ENCODE data around the gene SLC5A5. TPM values are rescaled to one million over a fixed set of nuclear protein-coding genes. Genes with fewer than 3 reads are reported as not detected.
A peak's percentile ranks its signal among the peaks of the same experiment; 100 is the strongest.

Gene SLC5A5
- total RNA-seq, 4 donors from 2014 or later: not detected

DNA sequence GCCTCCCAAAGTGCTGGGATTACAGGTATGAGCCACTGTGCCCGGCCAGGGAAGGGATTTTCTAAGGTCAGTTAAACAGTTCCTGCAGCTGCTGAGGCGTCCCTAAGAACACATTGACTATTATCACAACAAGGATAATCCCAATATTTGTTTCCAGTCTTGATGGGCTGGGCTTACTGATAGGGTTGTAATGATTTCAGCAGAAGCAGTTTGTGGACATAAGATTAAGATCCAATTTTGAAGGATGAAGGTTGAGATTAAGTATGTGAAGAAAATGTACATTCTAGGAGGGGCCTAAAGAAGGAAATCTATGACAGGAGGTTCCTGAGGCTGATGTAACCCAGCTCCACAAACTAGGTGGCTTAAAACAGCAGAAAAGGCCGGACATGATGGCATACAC lies 50.4 kb downstream of the SLC5A5 start:
- WGBS: 72% methylated on average over 3 of the region's 3 CpGs
- TF ChIP-seq, protein P1, sequence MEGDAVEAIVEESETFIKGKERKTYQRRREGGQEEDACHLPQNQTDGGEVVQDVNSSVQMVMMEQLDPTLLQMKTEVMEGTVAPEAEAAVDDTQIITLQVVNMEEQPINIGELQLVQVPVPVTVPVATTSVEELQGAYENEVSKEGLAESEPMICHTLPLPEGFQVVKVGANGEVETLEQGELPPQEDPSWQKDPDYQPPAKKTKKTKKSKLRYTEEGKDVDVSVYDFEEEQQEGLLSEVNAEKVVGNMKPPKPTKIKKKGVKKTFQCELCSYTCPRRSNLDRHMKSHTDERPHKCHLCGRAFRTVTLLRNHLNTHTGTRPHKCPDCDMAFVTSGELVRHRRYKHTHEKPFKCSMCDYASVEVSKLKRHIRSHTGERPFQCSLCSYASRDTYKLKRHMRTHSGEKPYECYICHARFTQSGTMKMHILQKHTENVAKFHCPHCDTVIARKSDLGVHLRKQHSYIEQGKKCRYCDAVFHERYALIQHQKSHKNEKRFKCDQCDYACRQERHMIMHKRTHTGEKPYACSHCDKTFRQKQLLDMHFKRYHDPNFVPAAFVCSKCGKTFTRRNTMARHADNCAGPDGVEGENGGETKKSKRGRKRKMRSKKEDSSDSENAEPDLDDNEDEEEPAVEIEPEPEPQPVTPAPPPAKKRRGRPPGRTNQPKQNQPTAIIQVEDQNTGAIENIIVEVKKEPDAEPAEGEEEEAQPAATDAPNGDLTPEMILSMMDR (IDR thresholded peaks at IDR 0.05): no peak
- TF ChIP-seq POLR2A (IDR thresholded peaks at IDR 0.05): no peak
- TF ChIP-seq EP300 (IDR thresholded peaks at IDR 0.05): no peak
- no peak for TF ChIP-seq POLR2AphosphoS5 (IDR thresholded peaks at IDR 0.05)
- H3K4me3 ChIP-seq: no peak overlapping the region
- no peaks in the 10 kb centered on the region for H3K4me1 ChIP-seq
- H3K36me3 ChIP-seq: no peaks in the 10 kb centered on the region
- H3K9me3 ChIP-seq: no peaks in the 10 kb centered on the region
- DNase-seq (ENCODE audit: low spot score in 2 of 2): no peak
- H3K27ac ChIP-seq: no peak overlapping the region
- peaks cover 4% of the 10 kb centered on the region for H3K27me3 ChIP-seq

DNA sequence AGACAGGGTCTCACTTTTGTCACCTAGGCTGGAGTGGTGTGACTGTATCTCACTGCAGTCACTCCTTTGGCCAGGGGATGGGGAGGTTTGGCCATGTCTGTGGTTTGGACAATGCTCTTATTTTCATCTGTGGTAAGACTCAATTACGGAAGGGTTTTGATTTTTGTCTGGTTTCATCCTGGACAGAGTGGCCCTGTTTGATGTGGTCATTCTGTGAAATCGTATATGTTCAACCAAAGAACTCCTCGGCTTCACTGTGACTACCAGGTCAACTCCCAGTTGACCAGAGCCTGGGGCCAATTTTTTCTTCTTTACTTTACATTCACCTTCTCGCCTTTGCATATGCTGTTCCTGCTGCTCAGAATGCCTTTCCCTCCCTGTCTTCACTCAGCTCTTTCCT lies 54.3 kb downstream of the SLC5A5 start:
- no peaks in the 10 kb centered on the region for H3K4me1 ChIP-seq
- WGBS: 79% methylated on average over 4 of the region's 4 CpGs
- H3K27ac ChIP-seq: no peak overlapping the region
- H3K4me3 ChIP-seq: no peak overlapping the region
- H3K9me3 ChIP-seq: no peaks in the 10 kb centered on the region
- H3K27me3 ChIP-seq: no peaks in the 10 kb centered on the region
- no peaks in the 10 kb centered on the region for H3K36me3 ChIP-seq
- DNase-seq (ENCODE audit: low spot score in 2 of 2): no peak
- TF ChIP-seq EP300 (IDR thresholded peaks at IDR 0.05) (no peak), POLR2A (IDR thresholded peaks at IDR 0.05) (no peak), POLR2AphosphoS5 (IDR thresholded peaks at IDR 0.05) (no peak)
- TF ChIP-seq, protein P1 (IDR thresholded peaks at IDR 0.05): no peak

DNA sequence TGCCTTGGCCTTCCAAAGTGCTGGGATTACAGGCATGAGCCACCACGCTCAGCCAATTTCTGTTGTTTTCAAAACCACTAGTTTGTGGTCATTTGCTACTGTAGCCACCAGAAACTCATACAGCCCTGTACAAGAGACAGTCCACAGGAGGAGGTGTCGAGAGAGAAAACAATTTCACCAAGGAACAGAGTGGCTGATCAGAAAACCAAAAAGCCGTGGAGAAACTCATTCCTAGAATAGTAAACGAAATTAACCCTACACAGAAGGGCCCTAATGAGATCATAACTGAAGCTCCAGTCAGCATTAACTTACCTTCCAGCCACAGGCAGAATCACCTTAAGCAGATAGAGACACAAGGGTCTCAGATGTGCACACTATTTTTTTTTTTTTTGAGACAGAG lies 57.3 kb downstream of the SLC5A5 start:
- TF ChIP-seq EP300 (IDR thresholded peaks at IDR 0.05) (no peak), POLR2AphosphoS5 (IDR thresholded peaks at IDR 0.05) (no peak), POLR2A (IDR thresholded peaks at IDR 0.05) (no peak)
- TF ChIP-seq, protein P1 (IDR thresholded peaks at IDR 0.05): no peak
- DNase-seq (ENCODE audit: low spot score in 2 of 2): no peak
- WGBS: 55% methylated on average over 4 of the region's 4 CpGs

DNA sequence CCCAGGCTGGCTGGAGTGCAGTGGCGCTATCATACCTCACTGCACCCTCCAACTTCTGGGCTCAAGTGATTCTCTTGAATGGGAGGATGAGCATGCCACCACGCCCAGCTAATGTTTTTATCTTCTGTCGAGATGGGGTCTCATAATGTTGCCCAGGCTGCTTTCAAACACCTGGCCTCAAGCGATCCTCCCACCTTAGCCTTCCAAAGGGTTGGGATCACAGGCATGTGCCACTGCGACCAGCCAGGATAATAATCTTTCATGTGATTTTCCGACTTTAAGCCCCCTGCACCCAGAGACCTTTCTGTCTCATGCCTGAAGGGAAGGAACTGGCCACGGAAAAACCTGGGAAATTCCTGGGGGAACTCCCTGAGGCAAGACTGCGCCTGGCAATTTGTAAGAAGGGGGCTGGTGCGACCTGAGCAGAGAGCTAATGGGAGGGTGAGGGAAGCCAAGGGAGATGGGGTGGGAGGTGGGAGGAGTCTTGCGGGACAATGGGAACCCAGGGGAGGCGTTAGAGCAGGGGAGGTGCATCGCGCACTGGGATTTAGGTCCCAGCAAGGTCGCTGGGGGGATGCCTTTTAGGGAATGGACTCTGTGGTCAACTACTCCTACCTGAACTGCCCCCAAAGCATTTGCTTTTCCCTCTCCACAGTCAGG lies 59.9 kb downstream of the SLC5A5 start:
- no peak for DNase-seq (ENCODE audit: low spot score in 2 of 2)
- H3K9me3 ChIP-seq: no peaks in the 10 kb centered on the region
- 29% methylated on average over 13 of the region's 14 CpGs for WGBS
- no peak overlapping the region for H3K27ac ChIP-seq
- peak overlapping the region; percentile 85 for H3K4me3 ChIP-seq
- peaks cover 5% of the 10 kb centered on the region for H3K36me3 ChIP-seq
- no peaks in the 10 kb centered on the region for H3K27me3 ChIP-seq
- peaks cover 23% of the 10 kb centered on the region for H3K4me1 ChIP-seq
- no peak for TF ChIP-seq POLR2AphosphoS5 (IDR thresholded peaks at IDR 0.05)
- TF ChIP-seq POLR2A (IDR thresholded peaks at IDR 0.05): no peak
- TF ChIP-seq EP300 (IDR thresholded peaks at IDR 0.05): no peak
- TF ChIP-seq, protein P1 (IDR thresholded peaks at IDR 0.05): no peak

More for the DNA sequence above, 57.3 kb downstream of the SLC5A5 start:
- H3K27ac ChIP-seq: no peak overlapping the region
- no peaks in the 10 kb centered on the region for H3K36me3 ChIP-seq
- no peaks in the 10 kb centered on the region for H3K27me3 ChIP-seq
- peaks cover 20% of the 10 kb centered on the region for H3K4me1 ChIP-seq
- no peaks in the 10 kb centered on the region for H3K9me3 ChIP-seq
- no peak overlapping the region for H3K4me3 ChIP-seq

DNA sequence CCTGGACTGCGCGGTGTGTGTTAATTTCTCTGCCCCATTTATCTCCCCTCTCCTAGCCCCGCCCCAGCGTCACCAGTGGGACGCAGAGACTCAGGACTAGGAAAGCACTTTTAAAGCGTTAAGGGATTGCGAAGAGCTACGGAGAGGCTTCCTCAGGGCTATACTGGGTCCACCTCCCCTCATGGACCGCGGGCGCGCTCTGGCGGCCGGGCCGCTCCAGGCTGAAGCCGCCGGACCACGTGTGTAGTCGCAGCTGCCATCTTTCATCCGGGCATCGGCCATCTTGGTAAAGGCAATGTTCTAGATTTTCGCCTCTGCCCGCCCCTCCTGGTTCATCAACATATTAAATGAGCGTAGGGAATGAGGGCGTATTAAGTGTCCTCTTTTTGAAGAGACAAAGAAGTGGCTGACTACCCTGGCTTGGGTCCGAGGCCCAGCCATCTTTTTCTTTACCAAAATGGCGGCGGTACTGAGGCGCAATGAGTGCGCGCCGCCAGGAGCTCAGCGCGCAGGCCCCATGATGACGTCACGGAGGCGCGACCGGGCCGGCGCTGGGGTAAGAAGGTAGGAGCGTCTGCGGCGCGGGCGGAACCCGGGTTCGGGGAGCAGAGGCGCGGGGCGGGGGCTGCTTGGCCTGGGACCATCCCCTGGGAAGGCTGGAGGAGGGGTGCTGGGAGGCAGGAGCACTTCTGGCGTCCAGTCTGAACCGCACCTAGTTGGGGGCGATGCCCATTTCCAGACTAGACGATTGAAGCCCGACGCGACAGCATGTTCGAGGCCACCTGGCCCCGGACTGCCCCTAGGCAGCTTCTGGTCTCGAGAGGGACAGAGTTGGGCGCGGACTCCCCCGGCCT lies 61.0 kb downstream of the SLC5A5 start, which contains the start of gene CCDC124:
TSS of gene CCDC124 (plus strand) at position 531 of the 854 bp plus-strand sequence. CDS start 3,406 bp downstream, outside the sequence.
- Histone ChIP-seq H3K27ac (peak within 1 kb of the TSS; percentile 81), H3K4me1 (peaks cover 23% of the 10 kb centered on the region), H3K9me3 (no peaks in the 10 kb centered on the region), H3K27me3 (no peaks in the 10 kb centered on the region), H3K4me3 (peak within 1 kb of the TSS; percentile 85), H3K36me3 (peaks cover 6% of the 10 kb centered on the region)
- 0% methylated on average over 47 of the region's 64 CpGs for WGBS
- TF ChIP-seq POLR2AphosphoS5 (IDR thresholded peaks at IDR 0.05): peak; percentile 55 to 79 (median 59)
- TF ChIP-seq EP300 (IDR thresholded peaks at IDR 0.05): no peak
- TF ChIP-seq, protein P1 (IDR thresholded peaks at IDR 0.05): peak; percentile 71 to 83
- peak in 1 of 2 donors; percentile 81 for TF ChIP-seq POLR2A (IDR thresholded peaks at IDR 0.05)
- DNase-seq (ENCODE audit: low spot score in 2 of 2): peak; percentile 94 to 95

Data from suprapubic skin (tissue), 4 donors.